Prostate gland (tissue), 2 donors: ENCODE measurements around the gene SYNM. TPM values are rescaled to one million over a fixed set of nuclear protein-coding genes. Genes with fewer than 3 reads are reported as not detected.

Source experiments
- DNase-seq: peaks from one replicate; pipeline ENCODE4 v3.0.0-alpha.2; 2019; ENCODE audit warnings: low spot score
- H3K27ac ChIP-seq, 2 donors: fragments of 200-600 bp; sonication (generic); 2 replicates each; pipeline ENCODE4 v1.5.1; 2017 to 2019
- H3K27me3 ChIP-seq: fragments of 200-600 bp; sonication (generic); replicated peaks from 2 replicates; pipeline ENCODE4 v1.5.1; 2019; ENCODE audit not compliant: insufficient read depth
- H3K36me3 ChIP-seq, 2 donors: fragments of 200-600 bp; sonication (generic); 1 replicate in 1 of 2; 2 replicates in 1 of 2; pipeline versions ENCODE4 v1.5.1 to v1.8.1; 2017 to 2019
- H3K4me1 ChIP-seq: fragments of 200-600 bp; sonication (generic); replicated peaks from 2 replicates; pipeline ENCODE4 v1.5.1; 2019
- H3K4me3 ChIP-seq, 2 donors: fragments of 200-600 bp; sonication (generic); 2 replicates each; pipeline ENCODE4 v1.5.1; 2017 to 2019
- H3K9me3 ChIP-seq: fragments of 200-600 bp; sonication (generic); 2 replicates; pipeline ENCODE4 v1.5.1; 2017
- POLR2A ChIP-seq: fragments of 450-650 bp; IDR thresholded peaks from one replicate; pipeline ENCODE4 v1.6.1; 2016; ENCODE audit warnings: antibody characterized with exemption, mild to moderate bottlenecking
- POLR2AphosphoS5 ChIP-seq: sonication (generic); formaldehyde crosslinking; IDR thresholded peaks from one replicate; pipeline ENCODE4 v1.6.1; 2017; ENCODE audit warnings: antibody characterized with exemption
- WGBS: methylation state at CpG from one replicate; pipeline ENCODE4 v1.1.5; 2018; 5-methylcytosine and 5-hydroxymethylcytosine counted together
- intact Hi-C: fragments of 100-400 bp; cut with DNase I; formaldehyde crosslinking; loops from one replicate; pipeline ENCODE4 v1.14.2; 2022
- total RNA-seq, 2 donors: library from RNA; depleted of rRNA; stranded (reverse); fragments of >200 nt; gene quantifications; one replicate each; pipeline ENCODE4 v1.1.0, GENCODE V29; 2016
- TF ChIP-seq, protein P1 (sequence below), 4 experiments: fragments of 200-600 bp in 2 of 4; fragments of 450-650 bp in 2 of 4; sonication (generic) in 2 of 4; IDR thresholded peaks; 1 replicate in 3 of 4; 2 replicates in 1 of 4; pipeline ENCODE4 v1.5.1; 2016 to 2019; ENCODE audit warnings: antibody characterized with exemption in 4 of 4, mild to moderate bottlenecking in 2 of 4, moderate library complexity in 2 of 4

SYNM gene
- total RNA-seq, 2 donors from 2014 or later, result 181 to 185 TPM

DNA sequence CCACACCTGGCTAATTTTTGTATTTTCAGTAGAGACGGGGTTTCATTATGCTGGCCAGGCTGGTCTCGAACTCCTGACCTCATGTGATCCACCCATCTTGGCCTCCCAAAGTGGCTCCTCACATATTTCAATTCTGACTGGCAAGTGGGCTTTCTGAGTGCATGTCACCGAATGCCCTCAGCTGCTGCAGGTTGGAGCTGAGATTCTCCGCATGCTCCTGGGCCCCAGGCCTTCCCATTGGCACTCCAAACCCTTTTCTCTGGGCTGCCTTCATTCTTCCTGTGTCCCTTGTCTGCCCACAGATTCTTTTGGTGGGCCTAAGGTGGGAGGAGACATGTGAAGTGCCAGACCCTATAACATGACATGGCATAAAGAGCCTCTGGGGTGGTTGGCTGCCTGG, 67.3 kb downstream of the SYNM start:
- Histone ChIP-seq H3K4me1 (no peaks in the 10 kb centered on the region), H3K27ac (peak overlapping the region; percentile 76 to 81), H3K36me3 (no peaks in the 10 kb centered on the region), H3K4me3 (no peak overlapping the region), H3K27me3 (no peaks in the 10 kb centered on the region), H3K9me3 (no peaks in the 10 kb centered on the region)
- no peak for DNase-seq
- intact Hi-C loops, result loop anchor here (5.0 kb wide), 2 partner anchors 50 to 65 kb away; partner anchors contain the start of gene SYNM
- no peak for TF ChIP-seq POLR2A
- no peak for TF ChIP-seq POLR2AphosphoS5
- TF ChIP-seq, protein P1, sequence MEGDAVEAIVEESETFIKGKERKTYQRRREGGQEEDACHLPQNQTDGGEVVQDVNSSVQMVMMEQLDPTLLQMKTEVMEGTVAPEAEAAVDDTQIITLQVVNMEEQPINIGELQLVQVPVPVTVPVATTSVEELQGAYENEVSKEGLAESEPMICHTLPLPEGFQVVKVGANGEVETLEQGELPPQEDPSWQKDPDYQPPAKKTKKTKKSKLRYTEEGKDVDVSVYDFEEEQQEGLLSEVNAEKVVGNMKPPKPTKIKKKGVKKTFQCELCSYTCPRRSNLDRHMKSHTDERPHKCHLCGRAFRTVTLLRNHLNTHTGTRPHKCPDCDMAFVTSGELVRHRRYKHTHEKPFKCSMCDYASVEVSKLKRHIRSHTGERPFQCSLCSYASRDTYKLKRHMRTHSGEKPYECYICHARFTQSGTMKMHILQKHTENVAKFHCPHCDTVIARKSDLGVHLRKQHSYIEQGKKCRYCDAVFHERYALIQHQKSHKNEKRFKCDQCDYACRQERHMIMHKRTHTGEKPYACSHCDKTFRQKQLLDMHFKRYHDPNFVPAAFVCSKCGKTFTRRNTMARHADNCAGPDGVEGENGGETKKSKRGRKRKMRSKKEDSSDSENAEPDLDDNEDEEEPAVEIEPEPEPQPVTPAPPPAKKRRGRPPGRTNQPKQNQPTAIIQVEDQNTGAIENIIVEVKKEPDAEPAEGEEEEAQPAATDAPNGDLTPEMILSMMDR (IDR thresholded peaks at IDR 0.05), result no peak
- whole genome bisulfite sequencing, result 98% methylated on average over 4 of the region's 4 CpGs

DNA sequence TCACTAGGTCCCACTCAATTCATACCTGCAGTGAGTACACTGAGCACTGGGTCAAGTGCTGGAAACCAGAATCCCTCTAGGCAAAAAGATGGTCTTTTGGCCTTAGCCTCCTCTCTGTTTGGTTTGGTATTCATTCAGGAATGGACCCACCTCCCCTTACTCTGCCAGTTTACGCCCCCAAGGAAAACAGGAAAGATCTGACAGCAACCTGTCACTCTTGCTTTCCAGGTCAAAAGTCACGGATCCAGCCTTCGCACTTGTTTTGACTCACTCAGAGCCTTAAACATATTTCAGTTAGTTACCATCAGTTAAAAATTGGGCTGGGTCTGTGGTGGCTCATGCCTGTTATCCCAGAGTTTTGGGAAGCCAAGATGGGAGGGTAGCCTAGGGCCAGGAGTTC, 68.1 kb downstream of the SYNM start:
- H3K4me1 ChIP-seq, result no peaks in the 10 kb centered on the region
- TF ChIP-seq POLR2AphosphoS5 (no peak), POLR2A (no peak)
- TF ChIP-seq, protein P1 (IDR thresholded peaks at IDR 0.05), result no peak

GRCh38 chr15:99174567-99175395, 69.9 kb downstream of the SYNM start:
- no peak for DNase-seq
- intact Hi-C loops, result loop anchor here (5.0 kb wide), 2 partner anchors 52 to 67 kb away; partner anchors contain the start of gene SYNM
- no peaks in the 10 kb centered on the region for H3K4me1 ChIP-seq
- no peaks in the 10 kb centered on the region for H3K27me3 ChIP-seq
- no peak overlapping the region for H3K4me3 ChIP-seq
- TF ChIP-seq POLR2A (no peak), POLR2AphosphoS5 (peak; percentile 47)
- peak overlapping the region; percentile 72 to 76 for H3K27ac ChIP-seq
- 46% methylated on average over 15 of the region's 15 CpGs for WGBS
- H3K36me3 ChIP-seq, result no peaks in the 10 kb centered on the region
- H3K9me3 ChIP-seq, result no peaks in the 10 kb centered on the region

More for the DNA sequence above, 68.1 kb downstream of the SYNM start:
- intact Hi-C loops, result loop anchor here (5.0 kb wide), 2 partner anchors 51 to 66 kb away; partner anchors contain the start of gene SYNM
- no peaks in the 10 kb centered on the region for H3K36me3 ChIP-seq
- H3K27ac ChIP-seq, result peak overlapping the region; percentile 76 to 81
- 93% methylated on average over 3 of the region's 3 CpGs for WGBS
- no peak for DNase-seq
- no peaks in the 10 kb centered on the region for H3K27me3 ChIP-seq
- no peaks in the 10 kb centered on the region for H3K9me3 ChIP-seq
- H3K4me3 ChIP-seq, result no peak overlapping the region

DNA sequence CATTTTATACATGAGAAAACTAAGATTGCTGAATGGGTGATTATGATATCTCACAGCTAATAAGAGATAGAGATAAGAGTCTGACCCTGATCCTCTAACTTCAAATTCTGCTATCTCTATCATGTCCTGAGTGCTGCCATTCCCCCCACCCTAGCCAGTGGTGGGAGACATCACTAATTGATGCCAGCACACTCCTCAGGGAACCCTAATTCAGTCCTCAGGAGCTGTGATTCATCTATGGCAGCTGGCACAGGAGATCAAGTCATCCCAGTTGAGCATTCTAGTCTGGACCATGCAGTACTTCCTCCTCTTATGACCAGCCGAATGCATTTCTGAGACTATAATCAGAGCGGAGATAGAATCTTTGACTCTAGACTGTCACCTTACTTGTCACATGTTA, 71.9 kb downstream of the SYNM start:
- Histone ChIP-seq H3K36me3 (no peaks in the 10 kb centered on the region), H3K27ac (peak overlapping the region in 1 of 2 donors; percentile 76), H3K4me3 (no peak overlapping the region), H3K4me1 (no peaks in the 10 kb centered on the region), H3K9me3 (no peaks in the 10 kb centered on the region), H3K27me3 (no peaks in the 10 kb centered on the region)
- intact Hi-C loops, result no loop called here
- no peak for DNase-seq
- TF ChIP-seq POLR2AphosphoS5, result no peak
- no peak for TF ChIP-seq POLR2A
- TF ChIP-seq, protein P1 (IDR thresholded peaks at IDR 0.05), result no peak
- WGBS, result 55% methylated on average over 2 of the region's 2 CpGs

- Histone ChIP-seq H3K9me3 (no peaks in the 10 kb centered on the region), H3K27me3 (no peaks in the 10 kb centered on the region), H3K27ac (no peak overlapping the region), H3K4me1 (no peaks in the 10 kb centered on the region), H3K4me3 (no peak overlapping the region), H3K36me3 (no peaks in the 10 kb centered on the region)
- WGBS, result 80% methylated on average over 2 of the region's 2 CpGs
- intact Hi-C loops, result no loop called here
- TF ChIP-seq POLR2AphosphoS5 (no peak), POLR2A (no peak)
- TF ChIP-seq, protein P1 (IDR thresholded peaks at IDR 0.05), result no peak
- DNase-seq, result no peak
Observed at GRCh38 chr15:99177679-99178078, 72.8 kb downstream of the SYNM start.
